Measurements from ENCODE around the gene NFKBIE.
A peak's percentile ranks its signal among the peaks of the same experiment; 100 is the strongest.
"Not testable (repeated sequence)": the region's sequence is repeated elsewhere in the genome, so short reads cannot be mapped to it uniquely, and the experiment has no call there.

NFKBIE gene, protein sequence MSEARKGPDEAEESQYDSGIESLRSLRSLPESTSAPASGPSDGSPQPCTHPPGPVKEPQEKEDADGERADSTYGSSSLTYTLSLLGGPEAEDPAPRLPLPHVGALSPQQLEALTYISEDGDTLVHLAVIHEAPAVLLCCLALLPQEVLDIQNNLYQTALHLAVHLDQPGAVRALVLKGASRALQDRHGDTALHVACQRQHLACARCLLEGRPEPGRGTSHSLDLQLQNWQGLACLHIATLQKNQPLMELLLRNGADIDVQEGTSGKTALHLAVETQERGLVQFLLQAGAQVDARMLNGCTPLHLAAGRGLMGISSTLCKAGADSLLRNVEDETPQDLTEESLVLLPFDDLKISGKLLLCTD

DNA sequence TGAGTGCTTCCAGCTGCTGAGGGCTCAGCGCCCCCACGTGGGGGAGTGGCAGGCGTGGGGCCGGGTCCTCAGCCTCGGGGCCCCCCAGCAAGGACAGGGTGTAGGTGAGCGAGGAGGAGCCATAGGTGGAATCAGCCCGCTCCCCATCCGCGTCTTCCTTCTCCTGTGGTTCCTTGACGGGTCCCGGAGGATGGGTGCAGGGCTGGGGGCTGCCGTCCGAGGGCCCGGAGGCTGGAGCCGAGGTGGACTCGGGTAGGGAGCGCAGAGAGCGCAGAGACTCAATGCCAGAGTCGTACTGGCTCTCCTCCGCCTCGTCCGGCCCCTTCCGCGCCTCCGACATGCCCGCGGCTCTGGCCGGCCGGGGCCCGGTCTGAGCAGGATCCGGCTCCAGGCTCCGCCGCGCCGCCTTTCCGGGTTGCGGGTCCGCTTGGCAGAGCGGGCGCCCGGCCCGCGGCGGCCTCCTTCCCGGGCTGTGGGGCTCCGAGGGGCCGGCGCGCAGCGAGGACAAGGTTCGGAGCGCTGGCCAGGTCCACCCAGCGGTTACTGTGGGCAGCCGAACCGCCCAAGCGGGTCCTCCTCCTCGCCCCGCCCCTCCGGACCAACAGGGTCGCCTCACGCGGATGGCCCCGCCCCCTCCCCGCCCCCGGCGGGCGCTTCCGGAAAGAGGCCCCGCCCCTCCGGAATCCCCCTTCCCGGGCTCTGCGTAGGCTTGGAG, at the start of gene NFKBIE:
TSS of gene NFKBIE (minus strand) at position 545 of the 715 bp plus-strand sequence. CDS start at position 340, 205 bp downstream.
- DNase-seq = peak; percentile 76

DNA sequence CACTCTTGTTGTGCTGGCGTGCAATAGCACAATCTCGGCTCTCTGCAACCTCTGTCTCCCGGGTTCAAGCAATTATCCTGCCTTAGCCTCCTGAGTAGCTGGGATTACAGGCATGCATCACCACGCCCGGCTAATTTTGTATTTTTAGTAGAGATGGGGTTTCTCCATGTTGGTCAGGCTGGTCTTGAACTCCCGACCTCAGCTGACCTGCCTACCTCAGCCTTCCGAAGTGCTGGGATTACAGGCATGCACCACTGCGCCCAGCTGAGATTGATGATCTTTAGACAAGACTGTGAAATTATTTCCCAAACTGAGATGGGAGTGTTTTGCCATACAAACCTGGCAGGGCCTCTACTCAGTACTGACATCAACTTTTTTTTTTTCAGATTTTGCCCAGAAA, 49.3 kb upstream of the NFKBIE start:
- not testable (repeated sequence) for DNase-seq

DNA sequence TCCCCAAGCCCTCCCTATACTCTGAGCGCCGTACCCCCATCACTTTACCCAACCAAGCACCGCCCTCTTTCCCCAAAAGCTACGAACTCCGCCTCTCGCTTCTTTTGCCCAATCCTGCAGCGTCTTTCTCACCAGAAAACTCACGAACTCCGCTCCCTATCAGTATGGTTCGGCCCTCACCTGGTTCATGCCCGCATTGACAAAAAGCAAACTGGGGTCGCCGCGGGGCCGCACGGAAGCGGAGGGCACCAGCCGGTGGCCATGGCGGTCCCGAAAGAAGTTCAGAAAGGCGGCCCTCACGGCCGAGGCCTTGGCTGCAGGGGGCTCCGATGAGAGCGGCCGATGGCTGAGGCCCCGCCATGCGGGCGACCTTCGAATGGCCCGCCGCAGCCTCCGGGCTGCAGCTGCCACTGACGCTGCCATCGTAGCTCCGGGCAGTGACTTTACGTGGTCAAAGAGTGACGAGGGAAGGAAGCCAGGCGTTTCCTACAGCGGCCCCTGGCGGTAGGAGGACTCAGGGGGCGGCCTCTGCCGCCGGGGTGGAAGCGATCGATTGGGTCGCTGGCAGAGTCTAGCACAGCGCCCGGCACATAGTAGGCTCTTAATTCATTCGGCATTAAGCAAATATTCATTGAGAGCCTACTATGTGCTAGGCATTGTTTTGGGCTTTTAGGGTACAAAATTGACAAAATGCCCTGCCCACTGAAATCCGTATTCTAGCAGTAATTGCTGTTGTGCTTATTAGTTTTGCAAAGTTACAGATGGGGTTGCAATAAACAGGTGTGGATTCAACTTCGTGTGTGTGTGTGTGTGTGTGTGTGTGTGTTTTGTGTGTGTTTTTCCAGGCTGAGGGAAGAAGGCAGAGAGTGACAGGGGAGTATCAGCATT, 47.8 kb upstream of the NFKBIE start, which contains the start of gene AARS2:
TSS of gene AARS2 (minus strand) at position 447 of the 888 bp plus-strand sequence. CDS start at position 423, 24 bp downstream.
- DNase-seq = peak; percentile 81

DNA sequence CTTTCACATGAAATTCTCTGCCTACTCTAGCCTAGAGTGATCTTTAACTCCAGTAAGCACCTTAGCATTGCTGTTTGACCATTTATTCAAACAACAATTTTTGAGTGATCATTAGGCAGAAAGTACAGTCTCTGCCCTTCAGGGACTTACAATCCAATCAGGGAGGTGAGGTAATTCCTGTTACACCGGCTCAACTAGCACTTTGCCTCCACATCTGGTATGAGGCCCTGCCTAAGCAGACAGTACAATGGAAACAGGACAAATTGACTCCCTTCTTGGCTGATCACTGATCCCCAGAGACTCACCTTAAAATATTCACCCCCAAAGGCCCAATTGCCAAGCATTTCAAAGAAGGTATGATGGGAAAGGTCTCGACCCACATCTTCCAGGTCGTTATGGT, 46.4 kb upstream of the NFKBIE start:
- DNase-seq = no peak

DNA sequence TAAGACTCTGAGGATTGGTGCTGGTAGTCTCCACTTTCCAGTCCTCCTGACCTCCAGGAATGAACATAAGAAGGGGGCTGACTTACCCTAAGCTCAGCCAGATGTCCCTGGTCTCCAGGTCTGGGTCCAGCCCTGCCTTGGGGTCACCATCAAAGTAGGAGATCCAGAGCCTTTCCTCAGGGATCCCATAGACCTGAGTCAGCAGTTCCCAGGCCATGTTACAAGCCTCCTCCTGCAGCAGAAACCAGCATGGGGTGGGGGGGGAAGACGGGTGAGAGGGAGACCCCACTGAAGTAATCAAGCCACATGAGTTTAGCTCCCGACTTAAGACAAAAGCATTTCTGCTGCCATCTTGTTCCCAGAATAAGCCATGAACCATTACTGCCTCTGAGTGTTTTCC, 46.0 kb upstream of the NFKBIE start:
- DNase-seq = no peak

DNA sequence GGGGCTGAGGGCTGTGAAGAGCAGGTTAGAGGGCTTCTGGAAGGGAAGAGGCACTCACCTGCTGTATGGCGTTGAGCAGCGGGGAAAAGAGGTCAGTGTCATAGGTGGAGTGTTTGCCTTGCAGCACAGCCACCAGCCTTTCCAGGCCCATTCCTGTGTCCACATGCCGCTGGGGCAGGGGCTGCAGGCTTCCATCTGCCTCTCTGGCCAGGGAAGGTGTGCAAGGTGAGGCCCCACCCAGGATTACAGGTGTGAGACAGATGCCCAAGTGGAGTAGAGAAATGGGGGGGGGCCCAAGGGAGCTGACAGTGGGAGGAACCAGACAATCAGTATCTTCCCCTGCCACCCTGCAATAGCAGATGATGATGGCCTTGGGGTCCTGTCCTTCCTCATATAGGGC, 44.9 kb upstream of the NFKBIE start:
- no peak for DNase-seq

DNA sequence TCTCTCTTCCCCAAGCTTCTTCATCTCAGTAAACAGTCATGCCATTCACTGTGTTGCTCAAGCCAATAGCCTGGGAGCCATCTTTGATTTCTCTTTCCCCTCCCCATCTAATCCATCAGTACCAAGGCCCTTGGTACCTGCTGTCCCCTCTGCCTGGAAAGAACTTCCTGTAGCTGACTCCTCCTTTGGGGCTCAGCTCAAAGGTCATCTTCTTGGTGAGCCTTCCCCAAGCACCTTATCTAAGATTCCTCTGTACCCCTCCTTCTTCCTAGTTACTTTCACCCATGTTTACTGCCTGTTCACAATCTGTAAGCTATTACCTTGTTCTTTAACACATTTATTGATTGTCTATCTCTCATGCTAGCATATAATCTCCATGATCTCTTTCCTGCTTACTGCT, 44.3 kb upstream of the NFKBIE start:
- no peak for DNase-seq

DNA sequence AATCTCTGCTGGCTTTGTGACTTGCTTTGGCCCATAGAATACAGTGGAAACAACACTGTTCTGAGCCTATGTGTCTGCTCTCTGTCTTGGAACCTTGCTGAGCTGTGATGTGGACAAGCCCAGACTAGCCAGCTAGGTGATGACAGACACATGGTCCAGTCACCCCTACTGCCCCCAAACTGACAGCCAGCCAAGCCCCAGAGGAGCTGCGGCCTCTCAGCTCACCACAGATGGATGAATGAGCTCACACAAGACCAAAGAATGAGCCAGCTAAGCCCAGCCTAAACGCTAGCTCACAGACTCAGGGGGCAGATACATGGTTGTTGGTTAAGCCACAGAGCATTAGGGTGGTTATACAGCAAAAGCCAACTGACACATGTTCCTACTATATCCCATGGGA, 43.7 kb upstream of the NFKBIE start:
- DNase-seq = no peak

DNA sequence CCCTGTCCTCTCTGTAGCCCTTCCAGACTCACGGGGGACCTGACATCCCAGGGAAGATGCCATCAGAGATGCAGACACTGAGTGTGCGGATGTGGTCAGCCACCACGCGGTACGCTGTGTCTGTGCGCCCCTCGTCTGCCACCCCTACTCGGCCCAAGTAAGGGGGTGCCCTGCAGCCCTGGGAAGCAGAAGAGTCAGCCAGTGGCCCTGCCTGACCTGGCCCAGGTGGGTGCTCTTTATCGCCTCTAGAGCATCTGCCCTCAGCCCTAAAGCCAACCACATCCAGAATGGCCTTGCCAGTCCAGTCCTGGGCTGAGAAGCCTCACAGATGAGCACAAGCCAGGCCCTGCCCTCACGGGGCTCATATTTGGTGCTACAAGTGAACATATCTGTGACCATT, 41.9 kb upstream of the NFKBIE start:
- no peak for DNase-seq

DNA sequence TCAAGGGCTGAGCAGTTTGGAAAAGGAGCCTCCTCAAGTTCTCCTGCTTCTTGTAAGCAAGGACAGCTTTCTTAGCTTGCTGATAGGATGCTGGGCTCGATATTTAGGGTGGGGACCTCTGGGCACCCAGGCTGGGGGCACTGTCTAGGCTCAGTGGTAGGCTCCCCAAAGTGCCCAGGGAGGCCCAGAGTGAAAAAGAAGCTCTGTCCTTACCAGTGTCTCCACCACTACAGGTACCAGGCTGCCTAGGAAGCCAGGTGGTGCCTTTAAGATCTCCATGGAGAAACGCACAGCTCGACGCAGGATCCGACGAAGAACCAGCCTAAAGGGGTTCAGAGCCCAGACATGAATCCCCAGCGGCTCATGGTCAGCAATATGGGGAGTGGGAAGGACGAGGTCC, 41.4 kb upstream of the NFKBIE start:
- DNase-seq = no peak

DNA sequence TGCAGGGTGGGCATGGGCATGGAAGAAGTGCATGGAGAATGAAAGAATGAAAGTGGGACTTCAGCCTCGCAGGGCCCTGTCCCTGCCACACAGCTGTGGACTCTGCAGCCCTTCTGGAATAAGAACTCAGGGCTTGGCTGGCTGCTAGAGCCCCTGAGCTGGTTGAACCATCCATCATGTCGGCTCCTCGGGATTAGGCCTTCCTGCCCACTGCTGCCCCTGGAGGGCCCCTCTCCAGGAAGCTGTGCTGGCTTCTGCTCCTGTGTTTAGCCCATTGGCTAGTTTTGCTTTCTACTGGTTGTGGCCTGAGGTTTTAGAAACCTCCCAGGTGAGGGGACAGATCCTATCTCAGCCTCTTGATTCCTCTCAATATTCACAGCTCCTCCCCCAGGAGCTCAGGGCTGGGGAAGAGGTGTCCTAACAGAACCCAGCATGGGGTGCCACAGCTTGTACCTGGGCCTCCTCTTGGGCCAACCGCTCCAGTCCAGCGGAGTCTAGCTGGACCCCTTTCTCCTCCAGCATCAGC, 39.9 kb upstream of the NFKBIE start:
- no peak for DNase-seq

DNA sequence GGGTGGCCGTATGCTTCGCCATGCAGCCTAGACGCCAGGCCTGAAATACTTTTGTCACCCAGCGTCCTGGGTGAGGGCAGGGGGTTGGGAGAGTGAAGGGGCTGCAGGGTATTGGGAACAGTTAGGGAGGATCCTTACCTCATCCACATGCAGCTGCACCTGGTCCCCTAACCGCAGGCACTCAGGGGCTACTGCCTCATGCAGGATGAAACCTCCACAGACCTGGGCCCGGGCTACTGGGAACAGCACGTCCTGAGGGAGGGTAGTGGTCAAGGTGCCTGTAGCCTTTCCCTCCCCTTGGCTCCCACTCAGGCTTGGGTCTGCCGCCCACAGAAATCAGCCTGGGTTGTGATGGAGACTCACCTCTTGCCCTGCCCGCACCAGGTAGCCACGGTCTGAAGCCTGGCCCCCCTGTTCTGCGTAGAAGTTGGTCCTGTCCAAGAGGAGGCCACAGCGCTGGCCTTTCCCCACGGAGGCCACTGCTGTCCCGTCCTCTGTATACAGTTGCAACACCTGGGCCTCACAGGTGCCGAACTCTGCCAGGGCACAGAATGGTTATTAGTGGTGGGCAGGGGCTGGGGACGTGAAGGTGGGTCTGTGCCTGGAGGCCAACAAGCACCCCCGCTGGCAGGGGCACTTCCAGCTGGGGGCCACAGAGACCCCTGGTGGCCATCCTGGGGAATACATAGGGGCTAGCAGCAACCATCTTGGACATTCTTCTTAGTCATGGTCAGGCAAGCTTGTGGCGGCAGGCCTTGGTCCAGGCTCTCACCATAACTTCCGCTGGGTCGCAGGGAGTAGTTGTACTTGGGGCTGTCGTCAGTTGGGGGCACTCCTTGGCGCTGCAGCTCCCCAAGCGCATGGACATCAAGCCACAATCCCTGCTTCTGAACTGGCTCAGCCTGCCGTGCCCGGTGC, 39.2 kb upstream of the NFKBIE start:
- no peak for DNase-seq

DNA sequence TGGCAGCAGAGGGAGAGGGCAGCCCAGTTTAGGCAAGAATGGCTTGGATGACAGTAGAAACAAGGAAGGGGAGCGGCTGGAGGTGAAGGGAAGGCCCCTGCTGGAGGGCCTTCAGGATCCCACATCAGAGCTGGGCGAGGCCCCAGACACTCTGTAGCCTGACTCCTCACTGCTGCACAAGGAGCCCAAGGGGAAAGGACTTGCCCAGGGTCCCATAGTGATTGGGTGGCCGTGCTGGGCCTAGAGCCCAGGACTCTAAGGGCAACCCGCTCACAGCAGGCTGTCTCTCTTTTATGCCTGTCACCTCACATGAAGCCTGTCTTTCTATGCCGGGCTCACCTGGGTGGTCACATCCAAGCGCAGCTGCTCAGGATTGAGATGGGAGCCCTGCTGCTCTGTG, 38.5 kb upstream of the NFKBIE start:
- DNase-seq = no peak

DNA sequence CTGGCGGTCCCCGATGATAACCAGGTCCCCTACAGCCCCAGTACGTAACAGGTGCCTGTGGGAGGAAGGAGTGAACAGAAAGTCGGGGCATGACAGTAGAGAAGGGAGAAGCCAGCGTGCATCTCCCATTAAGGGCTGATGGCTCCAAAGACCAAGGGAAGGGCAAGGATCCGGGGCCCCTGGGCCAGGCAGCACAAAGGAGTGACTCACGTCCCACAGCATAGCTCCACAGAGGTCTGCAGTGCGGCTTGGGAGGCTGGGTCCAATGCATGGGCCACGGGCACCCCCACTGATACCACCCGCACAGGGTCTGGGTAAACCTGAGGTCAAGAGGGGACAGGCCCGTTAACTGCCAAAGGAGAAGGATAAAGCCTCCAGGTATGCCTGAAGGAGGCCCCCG, 37.5 kb upstream of the NFKBIE start:
- DNase-seq = no peak

DNA sequence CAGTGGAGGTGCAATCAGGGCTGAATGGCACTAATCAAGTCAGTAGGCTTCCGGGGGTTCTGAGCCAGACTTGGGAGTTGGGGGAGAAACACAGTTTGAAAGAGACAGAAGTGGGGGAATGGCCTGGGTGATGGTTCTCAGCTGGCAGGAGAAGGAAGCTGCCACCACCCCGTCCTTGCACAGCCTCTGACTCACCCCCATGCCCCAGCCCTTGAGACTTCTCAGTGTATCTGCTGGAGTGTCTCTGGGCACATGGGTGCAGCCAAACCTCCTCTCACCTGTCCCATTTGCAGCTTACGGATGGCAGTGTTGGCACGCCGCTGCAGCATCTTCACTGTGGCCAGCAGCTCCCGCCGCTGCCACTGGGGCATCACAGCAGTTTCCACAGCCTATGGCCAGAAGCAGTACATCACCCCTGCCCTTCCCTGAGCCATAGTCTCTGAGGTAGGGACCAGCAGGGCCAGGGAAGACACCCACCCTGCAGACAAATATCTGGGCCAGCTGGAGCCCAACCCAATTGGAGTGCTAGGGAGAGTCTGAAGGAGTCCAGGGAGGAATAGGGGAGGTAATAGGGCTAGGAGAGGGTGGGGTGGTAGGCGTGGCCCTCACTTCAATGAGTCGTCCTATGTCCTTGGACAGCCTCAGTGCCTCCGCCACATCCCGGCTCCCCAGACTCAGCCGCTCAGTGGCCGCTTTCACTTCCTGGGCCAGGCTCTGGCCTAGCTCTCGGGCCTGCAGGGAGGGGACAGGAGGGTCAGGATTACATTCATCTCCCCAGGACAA, 36.6 kb upstream of the NFKBIE start:
- no peak for DNase-seq

DNA sequence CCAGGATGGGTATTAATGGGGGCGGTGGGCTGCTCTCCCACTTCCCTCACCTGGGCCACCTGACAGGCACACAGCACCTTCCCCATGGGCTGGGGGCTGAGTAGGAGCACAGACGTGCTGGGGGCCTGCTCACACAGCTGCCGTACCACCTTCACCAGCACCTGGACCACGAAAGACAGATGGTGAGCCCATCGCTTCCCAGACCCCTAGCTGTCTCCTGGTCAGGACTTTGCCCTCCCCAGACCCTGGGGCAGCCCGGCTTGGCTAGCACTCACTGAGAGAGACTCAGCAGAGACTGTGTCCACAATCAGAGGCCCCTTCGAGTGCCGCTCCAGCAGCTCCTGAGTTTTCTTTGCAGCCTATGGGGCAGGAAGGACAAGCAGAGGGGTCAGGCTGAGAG, 35.8 kb upstream of the NFKBIE start:
- DNase-seq = no peak

DNA sequence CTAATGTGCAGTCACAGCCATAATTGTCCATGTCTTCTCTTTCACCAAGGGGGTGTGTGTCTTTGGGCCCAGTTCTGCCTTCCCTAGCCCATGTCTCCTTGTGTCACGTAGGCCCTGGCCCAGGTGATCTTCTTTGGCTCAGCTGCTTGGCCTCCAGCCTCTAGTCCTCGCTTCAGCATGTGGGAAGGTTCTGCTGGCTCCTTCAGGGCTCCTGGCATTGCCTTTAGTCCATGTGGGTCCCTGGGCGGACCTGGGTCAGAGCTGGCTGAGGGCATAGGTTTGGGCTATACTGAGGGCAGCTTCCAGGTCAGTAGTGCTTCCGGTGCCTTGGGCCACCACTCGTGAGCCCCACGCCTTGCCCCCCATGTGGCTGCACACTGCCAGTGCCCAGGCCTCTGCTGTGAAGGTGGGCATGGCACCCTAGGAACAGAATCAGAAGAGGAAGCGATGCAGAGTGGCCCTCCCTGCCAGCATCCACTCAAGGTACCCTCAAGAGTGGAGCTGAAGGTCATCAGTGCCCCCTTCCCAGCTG, 35.0 kb upstream of the NFKBIE start:
- DNase-seq = no peak

DNA sequence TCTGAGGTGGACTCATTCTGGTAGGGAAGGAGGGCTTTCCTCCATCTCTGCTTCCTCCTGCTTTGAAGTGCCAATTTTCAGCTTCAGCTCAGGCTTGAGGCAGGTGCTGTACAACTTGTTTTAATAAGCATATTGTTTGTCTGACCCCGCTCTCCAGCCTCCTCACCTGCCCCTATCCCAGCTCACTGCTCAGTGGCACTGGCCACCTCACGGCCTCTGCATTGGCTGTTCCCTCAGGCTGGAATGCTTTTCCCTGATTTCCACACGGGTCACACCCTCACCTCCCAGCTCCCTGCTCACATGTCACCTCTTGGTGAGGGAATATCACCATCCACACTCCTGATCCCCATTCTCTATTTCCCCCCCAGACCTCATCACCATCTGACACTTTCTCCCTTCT, 33.5 kb upstream of the NFKBIE start:
- DNase-seq = no peak

DNA sequence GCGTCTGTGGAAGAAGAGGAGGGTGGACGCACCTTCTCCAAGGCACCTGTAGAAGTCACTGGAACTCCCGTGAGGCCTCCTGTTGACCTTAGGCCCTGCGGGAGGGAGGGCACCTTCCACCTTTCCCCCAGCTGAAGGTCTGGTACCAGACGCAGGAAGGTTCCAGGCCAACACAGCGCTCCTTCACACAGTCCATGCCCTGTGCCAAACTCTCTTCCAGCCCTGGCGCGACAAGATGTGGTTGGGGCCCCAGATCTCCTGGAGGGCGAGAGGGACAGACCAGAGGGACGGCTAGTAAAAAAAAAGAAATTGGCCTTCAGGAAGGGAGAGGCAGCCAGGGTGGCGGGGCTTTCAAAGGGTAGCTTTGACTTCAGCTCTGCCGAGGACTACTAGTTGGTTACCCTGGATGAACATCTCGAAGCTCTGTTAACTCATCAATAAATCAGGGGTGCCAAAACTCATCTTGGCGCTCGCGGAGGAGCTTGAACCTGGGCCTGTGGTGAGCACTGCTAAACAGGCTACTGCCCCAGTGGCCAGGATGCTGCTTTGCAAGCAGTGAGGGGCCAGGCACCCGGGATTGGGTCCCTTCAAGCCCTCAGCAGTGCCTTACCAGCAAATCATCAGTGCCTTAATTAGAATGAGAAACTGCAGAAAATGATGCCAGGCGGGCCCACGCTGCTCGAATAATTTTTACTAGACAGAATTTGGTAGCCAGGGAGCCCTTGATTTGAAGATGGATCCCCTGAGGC, 32.9 kb upstream of the NFKBIE start:
- no peak for DNase-seq

Measured in NCI-H748 treated with DMSO at 0.1 percent for 48 hours (cell line).